Suprapubic skin (tissue), 3 donors: ENCODE measurements around the gene TNFRSF25.

Source experiments
- CTCF ChIP-seq, 2 donors: fragments of 200-600 bp in 1 of 2; fragments of 450-650 bp in 1 of 2; sonication (generic) in 1 of 2; IDR thresholded peaks; one replicate each; pipeline ENCODE4 v1.5.1; 2016 to 2019; ENCODE audit warnings: antibody characterized with exemption in 2 of 2, mild to moderate bottlenecking in 1 of 2, moderate library complexity in 1 of 2
- EP300 ChIP-seq: sonication (generic); formaldehyde crosslinking; IDR thresholded peaks from one replicate; pipeline ENCODE4 v1.6.1; 2017; ENCODE audit warnings: antibody characterized with exemption

GRCh38 chr1:6473156-6473555, 7.2 kb upstream of the TNFRSF25 start:
- TF ChIP-seq CTCF (IDR thresholded peaks at IDR 0.05) (no peak), EP300 (no peak)
